HG03139 (cell line): ENCODE results near the gene GALNT2.

Experiments
- ATAC-seq: cut with Tn5 transposase; IDR thresholded peaks from one replicate; pipeline ENCODE4 v1.9.1; 2021; ENCODE audit not compliant: unreplicated experiment

The GALNT2 gene

GRCh38 chr1:230249695-230250480, 182.8 kb downstream of the GALNT2 start:
- no peak for ATAC-seq

GRCh38 chr1:230250666-230251065, 183.6 kb downstream of the GALNT2 start:
- ATAC-seq: no peak

GRCh38 chr1:230251644-230252191, 184.7 kb downstream of the GALNT2 start:
- no peak for ATAC-seq

GRCh38 chr1:230253150-230253549, 186.1 kb downstream of the GALNT2 start:
- no peak for ATAC-seq

- no peak for ATAC-seq
Observed at GRCh38 chr1:230254265-230254664, 187.2 kb downstream of the GALNT2 start.

GRCh38 chr1:230255116-230255515, 188.1 kb downstream of the GALNT2 start:
- no peak for ATAC-seq

GRCh38 chr1:230255991-230256390, 189.0 kb downstream of the GALNT2 start:
- no peak for ATAC-seq

GRCh38 chr1:230256896-230257295, 189.9 kb downstream of the GALNT2 start:
- ATAC-seq: no peak

- no peak for ATAC-seq
Observed at GRCh38 chr1:230259621-230260020, 192.6 kb downstream of the GALNT2 start.

GRCh38 chr1:230260831-230261230, 193.8 kb downstream of the GALNT2 start:
- no peak for ATAC-seq

GRCh38 chr1:230261928-230262650, 195.1 kb downstream of the GALNT2 start:
- no peak for ATAC-seq

GRCh38 chr1:230262867-230263567, 196.0 kb downstream of the GALNT2 start:
- ATAC-seq: no peak

- no peak for ATAC-seq
Observed at GRCh38 chr1:230263568-230264195, 196.6 kb downstream of the GALNT2 start.

GRCh38 chr1:230264342-230264741, 197.3 kb downstream of the GALNT2 start:
- no peak for ATAC-seq

- no peak for ATAC-seq
Observed at GRCh38 chr1:230265200-230266115, 198.4 kb downstream of the GALNT2 start.

GRCh38 chr1:230266456-230266855, 199.4 kb downstream of the GALNT2 start:
- ATAC-seq: no peak

- no peak for ATAC-seq
Observed at GRCh38 chr1:230267338-230268065, 200.5 kb downstream of the GALNT2 start.

- ATAC-seq: no peak
Observed at GRCh38 chr1:230268371-230269170, 201.5 kb downstream of the GALNT2 start.
